ENCODE data around the gene CRYGB.
"Not testable (repeated sequence)": the region's sequence is repeated elsewhere in the genome, so short reads cannot be mapped to it uniquely, and the experiment has no call there.

CRYGB gene

DNA sequence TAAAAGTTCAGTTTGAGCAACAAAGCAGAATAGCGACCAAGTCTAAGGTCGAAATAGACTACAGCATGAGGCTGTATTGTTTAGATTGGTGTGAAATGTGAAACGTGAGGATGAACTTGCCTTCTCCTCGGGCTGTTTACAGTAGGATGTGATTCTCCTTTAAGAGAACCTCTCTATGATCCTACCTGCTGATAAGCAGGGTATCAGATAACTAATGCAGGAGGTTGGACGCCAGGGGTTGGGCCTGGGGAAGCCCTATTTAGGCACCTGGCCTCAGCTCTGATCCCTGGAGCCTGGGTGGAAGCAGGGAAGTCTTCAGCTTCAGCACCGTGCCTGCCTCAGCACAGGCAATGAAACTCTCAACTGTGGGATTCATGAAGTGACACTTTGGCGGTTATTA, 33.0 kb downstream of the CRYGB start:
- DNase-seq (ENCODE audit: low read depth): no peak

DNA sequence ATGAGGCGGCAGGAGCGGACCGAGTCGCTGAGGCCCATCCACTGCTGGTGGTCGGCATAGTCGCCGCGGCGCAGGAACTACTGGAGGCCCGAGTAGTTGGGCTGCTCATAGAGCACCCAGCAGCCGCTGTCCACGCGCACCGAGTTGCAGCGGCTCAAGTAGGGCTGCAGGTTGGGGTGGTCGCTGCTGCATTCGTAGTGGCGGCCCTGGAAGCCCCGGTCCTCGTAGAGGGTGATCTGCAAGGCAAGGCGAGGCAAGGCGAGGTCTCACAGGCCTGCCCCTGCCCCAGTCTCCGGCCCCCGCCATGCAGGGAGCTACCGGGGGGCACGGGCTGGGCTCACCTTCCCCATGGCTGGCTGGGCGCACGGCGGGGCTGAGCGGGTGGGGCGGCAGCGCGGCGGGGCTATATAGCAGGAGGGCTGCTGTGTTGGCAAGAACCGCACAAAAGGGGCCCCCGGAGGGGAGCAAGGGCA, 33.6 kb downstream of the CRYGB start:
- not testable (repeated sequence) for DNase-seq (ENCODE audit: low read depth)

GRCh38 chr2:208103616-208104015, 42.3 kb downstream of the CRYGB start:
- no peak for DNase-seq (ENCODE audit: low read depth)

- no peak for DNase-seq (ENCODE audit: low read depth)
Observed at GRCh38 chr2:208101716-208102631, 44.0 kb downstream of the CRYGB start.

- no peak for DNase-seq (ENCODE audit: low read depth)
Observed at GRCh38 chr2:208099682-208100470, 46.1 kb downstream of the CRYGB start.

DNA sequence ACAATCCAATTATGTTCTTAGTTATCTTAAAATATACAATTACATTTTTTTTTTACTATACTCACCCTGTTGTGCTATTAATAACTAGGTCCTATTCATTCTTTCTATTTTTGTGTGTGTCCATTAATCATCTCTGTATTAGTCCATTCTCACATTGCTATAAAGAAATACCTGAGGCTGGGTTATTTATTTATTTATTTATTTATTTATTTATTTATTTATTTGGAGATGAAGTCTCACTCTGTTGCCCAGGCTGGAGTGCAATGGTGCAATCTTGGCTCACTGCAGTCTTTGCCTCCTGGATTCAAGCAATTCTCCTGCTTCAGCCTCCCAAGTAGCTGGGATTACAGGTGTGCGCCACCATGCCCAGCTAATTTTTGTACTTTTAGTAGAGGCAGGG, 47.3 kb downstream of the CRYGB start:
- not testable (repeated sequence) for DNase-seq (ENCODE audit: low read depth)

DNA sequence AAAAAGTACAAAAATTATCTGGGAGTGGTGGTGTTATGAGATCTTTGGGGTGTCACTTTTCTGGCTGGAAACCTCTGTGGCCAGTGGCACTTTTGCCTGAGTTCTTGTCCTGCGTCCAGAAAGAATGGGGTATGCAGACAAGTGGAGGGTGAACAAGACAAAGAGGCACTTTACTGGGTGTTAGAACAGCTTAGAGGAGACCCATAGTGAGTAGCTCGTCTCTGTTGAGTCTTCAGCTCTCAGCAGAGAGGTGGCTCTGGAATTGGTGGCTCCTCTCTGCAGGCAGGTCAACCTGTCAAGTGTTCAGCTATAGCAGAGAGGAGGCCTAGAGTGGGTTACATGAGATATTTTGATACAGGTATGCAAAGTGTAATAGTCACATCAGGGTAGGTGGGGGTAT, 47.7 kb downstream of the CRYGB start:
- no peak for DNase-seq (ENCODE audit: low read depth)

DNA sequence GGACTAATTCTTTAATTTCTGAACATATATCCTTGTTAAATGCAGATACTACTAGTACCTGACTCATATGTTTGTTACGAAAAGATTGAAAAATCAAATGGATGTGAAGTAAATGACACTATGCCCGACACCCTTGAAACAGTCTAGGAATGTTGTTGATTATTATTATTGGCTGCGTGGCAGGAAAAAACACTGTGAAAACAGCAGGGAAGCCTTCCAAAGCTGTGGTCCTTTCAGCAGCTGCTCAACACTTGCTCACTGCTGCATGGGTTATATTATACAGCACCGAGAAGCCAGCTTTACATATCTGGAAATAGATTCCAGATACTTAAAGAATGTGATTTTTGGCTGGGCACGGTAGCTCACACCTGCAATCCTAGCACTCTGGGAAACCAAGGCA, 48.2 kb downstream of the CRYGB start:
- DNase-seq (ENCODE audit: low read depth): no peak

- DNase-seq (ENCODE audit: low read depth): no peak
Observed at GRCh38 chr2:208097313-208097712, 48.6 kb downstream of the CRYGB start.

DNA sequence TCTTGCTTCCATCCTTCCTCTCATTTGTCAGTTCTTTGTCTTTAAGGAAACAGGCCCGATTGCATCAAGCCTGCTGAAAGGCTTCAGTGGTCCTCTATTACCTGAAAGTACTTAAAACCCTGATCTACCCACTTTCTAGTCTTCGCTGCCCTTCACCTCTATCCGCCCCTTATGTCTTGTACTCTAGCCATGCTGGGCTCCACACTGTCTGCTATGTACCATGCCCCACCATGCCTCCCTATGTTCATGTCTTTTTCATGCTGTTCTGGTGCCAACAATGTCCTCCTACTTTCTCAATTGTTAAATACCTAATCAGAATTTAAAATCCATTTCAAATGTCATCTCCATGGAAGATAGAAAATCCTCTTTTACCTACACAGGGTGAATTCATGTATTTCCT, 49.9 kb downstream of the CRYGB start:
- DNase-seq (ENCODE audit: low read depth): no peak

GRCh38 chr2:208093128-208093527, 52.8 kb downstream of the CRYGB start:
- DNase-seq (ENCODE audit: low read depth): no peak

All from CMK (cell line).